SK-N-SH treated with all-trans-retinoic acid at 6 μM for 48 hours (cell line): ENCODE data around the gene TOMM40L.

Experiments used
- ATAC-seq: fragments of 200-7000 bp; cut with Tn5 transposase; 3 replicates; pipeline ENCODE4 v1.9.1; 2020; ENCODE audit warnings: mild to moderate bottlenecking, moderate library complexity
- ARNTL ChIP-seq: fragments of 450-650 bp; formaldehyde crosslinking; IDR thresholded peaks from 2 replicates; pipeline ENCODE4 v1.5.0; 2020; ENCODE audit warnings: low read depth, mild to moderate bottlenecking, moderate library complexity, borderline replicate concordance
- BACH2 ChIP-seq: fragments of 250-450 bp; sonication (Bioruptor Pico); IDR thresholded peaks from 2 replicates; pipeline ENCODE4 v1.9.0; 2021; ENCODE audit warnings: mild to moderate bottlenecking, borderline replicate concordance
- CREB5 ChIP-seq: fragments of 250-450 bp; sonication (Bioruptor Pico); IDR thresholded peaks from 2 replicates; pipeline ENCODE4 v1.5.1; 2020; ENCODE audit warnings: low read depth, mild to moderate bottlenecking, moderate library complexity
- CSDC2 ChIP-seq: fragments of 250-450 bp; sonication (Bioruptor Pico); IDR thresholded peaks from 2 replicates; pipeline ENCODE4 v1.5.0; 2020; ENCODE audit warnings: mild to moderate bottlenecking, moderate library complexity
- CSRNP3 ChIP-seq: fragments of 250-450 bp; sonication (Bioruptor Pico); IDR thresholded peaks from 2 replicates; pipeline ENCODE4 v1.5.1; 2021; ENCODE audit warnings: mild to moderate bottlenecking, moderate library complexity
- GLIS3 ChIP-seq: fragments of 250-450 bp; sonication (Bioruptor Pico); IDR thresholded peaks from 2 replicates; pipeline ENCODE4 v1.5.0; 2020; ENCODE audit warnings: mild to moderate bottlenecking, moderate library complexity
- OSR1 ChIP-seq: fragments of 250-450 bp; sonication (Bioruptor Pico); IDR thresholded peaks from 2 replicates; pipeline ENCODE4 v1.8.0; 2022; ENCODE audit warnings: moderate library complexity, mild to moderate bottlenecking, inconsistent platforms
- PATZ1 ChIP-seq: fragments of 250-450 bp; sonication (Bioruptor Pico); IDR thresholded peaks from 2 replicates; pipeline ENCODE4 v1.8.0; 2020; ENCODE audit warnings: mild to moderate bottlenecking, moderate library complexity, borderline replicate concordance
- POU6F1 ChIP-seq: fragments of 250-450 bp; sonication (Bioruptor Pico); IDR thresholded peaks from 2 replicates; pipeline ENCODE4 v1.8.0; 2021; ENCODE audit warnings: low read depth, mild to moderate bottlenecking, moderate library complexity, borderline replicate concordance
- PPARA ChIP-seq: fragments of 250-450 bp; sonication (Bioruptor Pico); IDR thresholded peaks from 2 replicates; pipeline ENCODE4 v1.5.0; 2020; ENCODE audit warnings: mild to moderate bottlenecking, borderline replicate concordance
- RARB ChIP-seq: fragments of 250-450 bp; sonication (Bioruptor Pico); IDR thresholded peaks from 2 replicates; pipeline ENCODE4 v1.8.0; 2021; ENCODE audit warnings: mild to moderate bottlenecking, moderate library complexity
- SNAI2 ChIP-seq: fragments of 250-450 bp; sonication (Bioruptor Pico); IDR thresholded peaks from 2 replicates; pipeline ENCODE4 v1.5.0; 2020; ENCODE audit warnings: mild to moderate bottlenecking, moderate library complexity
- TCF4 ChIP-seq: fragments of 250-450 bp; sonication (Bioruptor Pico); IDR thresholded peaks from 2 replicates; pipeline ENCODE4 v1.8.0; 2021; ENCODE audit warnings: mild to moderate bottlenecking, moderate library complexity, borderline replicate concordance
- TOX ChIP-seq: fragments of 250-450 bp; sonication (Bioruptor Pico); IDR thresholded peaks from 2 replicates; pipeline ENCODE4 v1.8.0; 2021; ENCODE audit warnings: mild to moderate bottlenecking, moderate library complexity, borderline replicate concordance
- TSHZ2 ChIP-seq: fragments of 250-450 bp; sonication (Bioruptor Pico); IDR thresholded peaks from 2 replicates; pipeline ENCODE4 v1.5.0; 2020; ENCODE audit warnings: mild to moderate bottlenecking, moderate library complexity
- ZC3H10 ChIP-seq: fragments of 250-450 bp; sonication (Bioruptor Pico); IDR thresholded peaks from 2 replicates; pipeline ENCODE4 v1.5.1; 2021; ENCODE audit warnings: mild to moderate bottlenecking, moderate library complexity
- ZFP3 ChIP-seq: fragments of 250-450 bp; sonication (Bioruptor Pico); IDR thresholded peaks from 2 replicates; pipeline ENCODE4 v1.5.0; 2020; ENCODE audit warnings: mild to moderate bottlenecking, moderate library complexity
- ZFP30 ChIP-seq: fragments of 450-650 bp; formaldehyde crosslinking; IDR thresholded peaks from 2 replicates; pipeline ENCODE4 v1.5.0; 2022; ENCODE audit warnings: mild to moderate bottlenecking, moderate library complexity
- ZNF70 ChIP-seq: fragments of 450-650 bp; formaldehyde crosslinking; IDR thresholded peaks from 2 replicates; pipeline ENCODE4 v1.5.0; 2020; ENCODE audit warnings: mild to moderate bottlenecking, moderate library complexity
- ZNF8 ChIP-seq: fragments of 450-650 bp; formaldehyde crosslinking; IDR thresholded peaks from 2 replicates; pipeline ENCODE4 v1.5.0; 2020; ENCODE audit warnings: mild to moderate bottlenecking, moderate library complexity

TOMM40L gene

GRCh38 chr1:161261261-161262235 lies 35.7 kb downstream of the TOMM40L start:
- no peak for ATAC-seq

More at GRCh38 chr1:161261261-161262235, 35.7 kb downstream of the TOMM40L start:
- TF ChIP-seq ZNF8 (CRISPR knock-in tag) = no peak
- TF ChIP-seq RARB (CRISPR knock-in tag) = no peak
- TF ChIP-seq OSR1 (CRISPR knock-in tag) = no peak
- no peak for TF ChIP-seq POU6F1 (CRISPR knock-in tag)
- no peak for TF ChIP-seq CSDC2 (CRISPR knock-in tag)
- TF ChIP-seq BACH2 = no peak
- TF ChIP-seq ARNTL (CRISPR knock-in tag) = no peak
- no peak for TF ChIP-seq ZFP3 (CRISPR knock-in tag)
- no peak for TF ChIP-seq GLIS3 (CRISPR knock-in tag)
- no peak for TF ChIP-seq SNAI2 (CRISPR knock-in tag)
- no peak for TF ChIP-seq TOX
- TF ChIP-seq ZNF70 (CRISPR knock-in tag) = no peak
- no peak for TF ChIP-seq CREB5
- no peak for TF ChIP-seq PPARA (CRISPR knock-in tag)
- TF ChIP-seq TCF4 (CRISPR knock-in tag) = no peak
- TF ChIP-seq ZFP30 (CRISPR knock-in tag) = no peak
- TF ChIP-seq TSHZ2 = no peak
- no peak for TF ChIP-seq PATZ1 (CRISPR knock-in tag)
- no peak for TF ChIP-seq CSRNP3 (CRISPR knock-in tag)
- no peak for TF ChIP-seq ZC3H10 (CRISPR knock-in tag)
